Measurements from ENCODE around the gene ABCC8.

The ABCC8 gene

GRCh38 chr11:17522655-17523054, 46.0 kb upstream of the ABCC8 start:
- DNase-seq = no peak
- Histone ChIP-seq H2BK12ac (ENCODE audit: low read length in 2 of 2) (no peak overlapping the region), H3K79me1 (replicated peaks; ENCODE audit: low read length, poor library complexity, severe bottlenecking) (no peaks in the 10 kb centered on the region), H2AK5ac (ENCODE audit: low read length, severe bottlenecking) (no peak overlapping the region), H3K4ac (ENCODE audit: low read depth in 1 of 2, low read length in 2 of 2) (no peak overlapping the region), H3K23ac (ENCODE audit: low read length in 2 of 2) (no peak overlapping the region), H3K4me2 (ENCODE audit: low read length, poor library complexity, severe bottlenecking) (no peak overlapping the region), H3K4me1 (ENCODE audit: control insufficient read depth, insufficient read depth, low read depth, low read length) (no peaks in the 10 kb centered on the region), H3K18ac (ENCODE audit: low read depth in 1 of 2, low read length in 2 of 2) (no peak overlapping the region), H3K14ac (ENCODE audit: low read length in 2 of 2) (no peak overlapping the region), H4K8ac (ENCODE audit: low read length) (no peak overlapping the region), H3K36me3 (ENCODE audit: control insufficient read depth in 1 of 2, insufficient read depth in 2 of 2, low read depth in 1 of 2, low read length in 2 of 2) (no peaks in the 10 kb centered on the region), H3K4me3 (ENCODE audit: insufficient read depth in 1 of 2, low read depth in 1 of 2, low read length in 2 of 2) (no peak overlapping the region), H2BK15ac (ENCODE audit: low read depth, poor library complexity, severe bottlenecking) (no peak overlapping the region), H3K27ac (ENCODE audit: low read length, poor library complexity, severe bottlenecking) (no peak overlapping the region), H3K9ac (ENCODE audit: low read length) (no peak overlapping the region), H4K91ac (ENCODE audit: low read length) (no peak overlapping the region), H2AFZ (ENCODE audit: low read depth, low read length) (no peak overlapping the region), H2BK5ac (ENCODE audit: low read depth, low read length, poor library complexity, severe bottlenecking) (no peak overlapping the region), H3K9me3 (ENCODE audit: control insufficient read depth, low read length) (no peaks in the 10 kb centered on the region), H3K27me3 (ENCODE audit: control insufficient read depth in 1 of 2, insufficient read depth in 1 of 2, low read length in 2 of 2) (peaks cover 25 to 63% of the 10 kb centered on the region in 2 experiments), H2BK120ac (ENCODE audit: low read depth, low read length) (no peak overlapping the region)
- WGBS = 83% methylated on average over 16 of the region's 17 CpGs

GRCh38 chr11:17521106-17521900, 44.7 kb upstream of the ABCC8 start:
- no peak overlapping the region for H3K27ac ChIP-seq (ENCODE audit: low read length, poor library complexity, severe bottlenecking)
- no peak overlapping the region for H3K9ac ChIP-seq (ENCODE audit: low read length)
- no peak overlapping the region for H4K8ac ChIP-seq (ENCODE audit: low read length)
- no peak overlapping the region for H3K4me3 ChIP-seq (ENCODE audit: insufficient read depth in 1 of 2, low read depth in 1 of 2, low read length in 2 of 2)
- H3K14ac ChIP-seq (ENCODE audit: low read length in 2 of 2) = no peak overlapping the region
- no peak overlapping the region for H2AFZ ChIP-seq (ENCODE audit: low read depth, low read length)
- no peak for DNase-seq
- H2BK5ac ChIP-seq (ENCODE audit: low read depth, low read length, poor library complexity, severe bottlenecking) = no peak overlapping the region
- H3K4me1 ChIP-seq (ENCODE audit: control insufficient read depth, insufficient read depth, low read depth, low read length) = no peaks in the 10 kb centered on the region
- H3K23ac ChIP-seq (ENCODE audit: low read length in 2 of 2) = no peak overlapping the region
- H2BK120ac ChIP-seq (ENCODE audit: low read depth, low read length) = no peak overlapping the region
- no peak overlapping the region for H2BK15ac ChIP-seq (ENCODE audit: low read depth, poor library complexity, severe bottlenecking)
- H3K4me2 ChIP-seq (ENCODE audit: low read length, poor library complexity, severe bottlenecking) = no peak overlapping the region
- 87% methylated on average over 9 of the region's 11 CpGs for WGBS
- H3K27me3 ChIP-seq (ENCODE audit: control insufficient read depth in 1 of 2, insufficient read depth in 1 of 2, low read length in 2 of 2) = peaks cover 30 to 72% of the 10 kb centered on the region in 2 experiments
- H3K4ac ChIP-seq (ENCODE audit: low read depth in 1 of 2, low read length in 2 of 2) = no peak overlapping the region
- no peaks in the 10 kb centered on the region for H3K79me1 ChIP-seq (replicated peaks; ENCODE audit: low read length, poor library complexity, severe bottlenecking)
- H3K9me3 ChIP-seq (ENCODE audit: control insufficient read depth, low read length) = no peaks in the 10 kb centered on the region
- no peaks in the 10 kb centered on the region for H3K36me3 ChIP-seq (ENCODE audit: control insufficient read depth in 1 of 2, insufficient read depth in 2 of 2, low read depth in 1 of 2, low read length in 2 of 2)
- no peak overlapping the region for H2BK12ac ChIP-seq (ENCODE audit: low read length in 2 of 2)
- no peak overlapping the region for H4K91ac ChIP-seq (ENCODE audit: low read length)
- H2AK5ac ChIP-seq (ENCODE audit: low read length, severe bottlenecking) = no peak overlapping the region
- H3K18ac ChIP-seq (ENCODE audit: low read depth in 1 of 2, low read length in 2 of 2) = no peak overlapping the region

GRCh38 chr11:17519061-17519885, 42.6 kb upstream of the ABCC8 start:
- no peak for DNase-seq
- Histone ChIP-seq H3K4me2 (ENCODE audit: low read length, poor library complexity, severe bottlenecking) (no peak overlapping the region), H3K9me3 (ENCODE audit: control insufficient read depth, low read length) (no peaks in the 10 kb centered on the region), H3K27me3 (ENCODE audit: control insufficient read depth in 1 of 2, insufficient read depth in 1 of 2, low read length in 2 of 2) (peaks cover 30 to 66% of the 10 kb centered on the region in 2 experiments), H2BK12ac (ENCODE audit: low read length in 2 of 2) (no peak overlapping the region), H3K79me1 (replicated peaks; ENCODE audit: low read length, poor library complexity, severe bottlenecking) (no peaks in the 10 kb centered on the region), H2AFZ (ENCODE audit: low read depth, low read length) (no peak overlapping the region), H3K4ac (ENCODE audit: low read depth in 1 of 2, low read length in 2 of 2) (no peak overlapping the region), H3K36me3 (ENCODE audit: control insufficient read depth in 1 of 2, insufficient read depth in 2 of 2, low read depth in 1 of 2, low read length in 2 of 2) (no peaks in the 10 kb centered on the region), H3K9ac (ENCODE audit: low read length) (no peak overlapping the region), H2BK15ac (ENCODE audit: low read depth, poor library complexity, severe bottlenecking) (no peak overlapping the region), H3K23ac (ENCODE audit: low read length in 2 of 2) (no peak overlapping the region), H2AK5ac (ENCODE audit: low read length, severe bottlenecking) (no peak overlapping the region), H2BK120ac (ENCODE audit: low read depth, low read length) (no peak overlapping the region), H4K91ac (ENCODE audit: low read length) (no peak overlapping the region), H3K27ac (ENCODE audit: low read length, poor library complexity, severe bottlenecking) (no peak overlapping the region), H3K4me3 (ENCODE audit: insufficient read depth in 1 of 2, low read depth in 1 of 2, low read length in 2 of 2) (no peak overlapping the region), H3K14ac (ENCODE audit: low read length in 2 of 2) (no peak overlapping the region), H4K8ac (ENCODE audit: low read length) (no peak overlapping the region), H3K18ac (ENCODE audit: low read depth in 1 of 2, low read length in 2 of 2) (no peak overlapping the region), H3K4me1 (ENCODE audit: control insufficient read depth, insufficient read depth, low read depth, low read length) (no peaks in the 10 kb centered on the region), H2BK5ac (ENCODE audit: low read depth, low read length, poor library complexity, severe bottlenecking) (no peak overlapping the region)
- WGBS = 86% methylated on average over 6 of the region's 7 CpGs

- H3K4me1 ChIP-seq (ENCODE audit: control insufficient read depth, insufficient read depth, low read depth, low read length) = no peaks in the 10 kb centered on the region
- H3K4ac ChIP-seq (ENCODE audit: low read depth in 1 of 2, low read length in 2 of 2) = no peak overlapping the region
- H2BK5ac ChIP-seq (ENCODE audit: low read depth, low read length, poor library complexity, severe bottlenecking) = no peak overlapping the region
- no peaks in the 10 kb centered on the region for H3K79me1 ChIP-seq (replicated peaks; ENCODE audit: low read length, poor library complexity, severe bottlenecking)
- no peak overlapping the region for H3K4me3 ChIP-seq (ENCODE audit: insufficient read depth in 1 of 2, low read depth in 1 of 2, low read length in 2 of 2)
- no peak overlapping the region for H4K91ac ChIP-seq (ENCODE audit: low read length)
- no peaks in the 10 kb centered on the region for H3K36me3 ChIP-seq (ENCODE audit: control insufficient read depth in 1 of 2, insufficient read depth in 2 of 2, low read depth in 1 of 2, low read length in 2 of 2)
- WGBS = 70% methylated on average over 2 of the region's 2 CpGs
- H2BK12ac ChIP-seq (ENCODE audit: low read length in 2 of 2) = no peak overlapping the region
- no peak overlapping the region for H3K9ac ChIP-seq (ENCODE audit: low read length)
- H3K27ac ChIP-seq (ENCODE audit: low read length, poor library complexity, severe bottlenecking) = no peak overlapping the region
- H3K18ac ChIP-seq (ENCODE audit: low read depth in 1 of 2, low read length in 2 of 2) = no peak overlapping the region
- DNase-seq = no peak
- H3K14ac ChIP-seq (ENCODE audit: low read length in 2 of 2) = no peak overlapping the region
- H2AK5ac ChIP-seq (ENCODE audit: low read length, severe bottlenecking) = no peak overlapping the region
- H2BK120ac ChIP-seq (ENCODE audit: low read depth, low read length) = no peak overlapping the region
- no peak overlapping the region for H4K8ac ChIP-seq (ENCODE audit: low read length)
- no peaks in the 10 kb centered on the region for H3K9me3 ChIP-seq (ENCODE audit: control insufficient read depth, low read length)
- H3K23ac ChIP-seq (ENCODE audit: low read length in 2 of 2) = no peak overlapping the region
- no peak overlapping the region for H2AFZ ChIP-seq (ENCODE audit: low read depth, low read length)
- no peak overlapping the region for H2BK15ac ChIP-seq (ENCODE audit: low read depth, poor library complexity, severe bottlenecking)
- H3K27me3 ChIP-seq (ENCODE audit: control insufficient read depth in 1 of 2, insufficient read depth in 1 of 2, low read length in 2 of 2) = peaks cover 32 to 59% of the 10 kb centered on the region in 2 experiments
- H3K4me2 ChIP-seq (ENCODE audit: low read length, poor library complexity, severe bottlenecking) = no peak overlapping the region
Observed at GRCh38 chr11:17518366-17518765, 41.7 kb upstream of the ABCC8 start.
